ENCODE results near the gene CTSH. TPM values are rescaled to one million over a fixed set of nuclear protein-coding genes. Genes with fewer than 3 reads are reported as not detected.
A peak's percentile ranks its signal among the peaks of the same experiment; 100 is the strongest.

The CTSH gene
- total and polyA plus RNA-seq, 2 of the 13 experiments (the other 11 are each of a cell fraction or from before 2014, with no cell fraction given), result 265 to 653 TPM

DNA sequence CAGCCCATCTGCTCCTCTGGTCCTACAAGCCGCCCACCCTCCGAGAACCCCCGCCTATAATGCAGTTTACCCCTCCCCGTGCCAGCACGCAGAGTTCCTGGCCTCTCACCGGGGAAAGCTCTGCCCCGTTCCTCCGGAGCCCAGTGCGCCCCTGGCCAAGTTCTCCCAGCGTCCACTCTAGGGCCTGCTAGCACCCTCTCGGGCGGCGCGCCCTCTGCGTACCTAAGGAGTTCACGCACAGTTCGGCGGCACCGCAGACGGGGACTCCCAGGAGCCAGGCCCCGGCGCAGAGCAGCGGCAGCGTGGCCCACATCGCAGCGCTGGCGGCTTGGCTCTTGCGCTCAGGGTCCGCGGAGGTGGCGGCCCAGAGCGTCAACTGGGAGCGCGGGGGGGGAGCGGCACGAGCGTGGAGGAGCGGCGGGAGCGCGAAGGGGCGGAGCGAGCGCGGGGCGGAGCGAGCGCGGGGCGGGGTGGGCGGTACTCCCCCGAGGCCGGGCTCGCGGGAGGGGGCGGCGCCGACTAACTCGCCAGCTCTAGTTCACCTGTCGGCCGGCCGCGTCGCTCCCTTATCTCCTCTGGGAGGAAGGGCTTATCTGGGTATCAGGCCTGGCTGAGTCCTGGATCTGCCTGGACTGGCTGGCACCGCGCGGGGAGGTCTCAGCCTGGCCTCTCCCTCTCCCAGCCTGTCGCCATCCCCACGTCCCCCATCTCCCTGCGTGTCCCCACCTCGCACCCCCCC lies at the start of gene CTSH (continued):
- TF ChIP-seq, protein P1, sequence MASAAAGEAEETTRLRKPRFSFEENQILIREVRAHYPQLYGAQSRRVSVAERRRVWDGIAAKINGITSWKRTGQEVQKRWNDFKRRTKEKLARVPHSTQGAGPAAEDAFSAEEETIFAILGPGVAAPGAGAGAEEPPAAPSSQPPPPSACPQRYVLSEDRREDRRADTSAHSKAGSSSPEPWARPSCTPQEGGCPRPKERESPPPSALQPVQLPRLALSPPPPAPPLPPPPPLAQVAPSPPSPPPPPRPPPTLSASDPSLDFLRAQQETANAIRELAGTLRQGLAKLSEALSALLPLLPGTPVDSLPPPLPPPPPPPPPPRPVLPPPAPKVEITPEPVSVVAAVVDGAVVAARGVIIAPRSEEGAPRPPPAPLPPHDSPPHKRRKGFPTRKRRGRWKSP (CRISPR knock-in tag; IDR thresholded peaks at IDR 0.05), result peak; percentile 98
- no peak for TF ChIP-seq ZBTB42 (CRISPR knock-in tag; IDR thresholded peaks at IDR 0.05)
- TF ChIP-seq, protein P2, sequence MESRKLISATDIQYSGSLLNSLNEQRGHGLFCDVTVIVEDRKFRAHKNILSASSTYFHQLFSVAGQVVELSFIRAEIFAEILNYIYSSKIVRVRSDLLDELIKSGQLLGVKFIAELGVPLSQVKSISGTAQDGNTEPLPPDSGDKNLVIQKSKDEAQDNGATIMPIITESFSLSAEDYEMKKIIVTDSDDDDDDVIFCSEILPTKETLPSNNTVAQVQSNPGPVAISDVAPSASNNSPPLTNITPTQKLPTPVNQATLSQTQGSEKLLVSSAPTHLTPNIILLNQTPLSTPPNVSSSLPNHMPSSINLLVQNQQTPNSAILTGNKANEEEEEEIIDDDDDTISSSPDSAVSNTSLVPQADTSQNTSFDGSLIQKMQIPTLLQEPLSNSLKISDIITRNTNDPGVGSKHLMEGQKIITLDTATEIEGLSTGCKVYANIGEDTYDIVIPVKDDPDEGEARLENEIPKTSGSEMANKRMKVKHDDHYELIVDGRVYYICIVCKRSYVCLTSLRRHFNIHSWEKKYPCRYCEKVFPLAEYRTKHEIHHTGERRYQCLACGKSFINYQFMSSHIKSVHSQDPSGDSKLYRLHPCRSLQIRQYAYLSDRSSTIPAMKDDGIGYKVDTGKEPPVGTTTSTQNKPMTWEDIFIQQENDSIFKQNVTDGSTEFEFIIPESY (CRISPR knock-in tag; IDR thresholded peaks at IDR 0.05), result no peak
- peak; percentile 50 for TF ChIP-seq MED1 (CRISPR knock-in tag; IDR thresholded peaks at IDR 0.05)
- 0 out of 2 replicates have a peak, but pooled peaks have one; percentile 39 for TF ChIP-seq ZNF234 (CRISPR knock-in tag; conservative IDR thresholded peaks at IDR 0.05)
- no peak for TF ChIP-seq SIN3B (IDR thresholded peaks at IDR 0.05; ENCODE audit: low read length)
- TF ChIP-seq CENPT (CRISPR knock-in tag; IDR thresholded peaks at IDR 0.05; ENCODE audit: low read depth), result peak; percentile 86; the same call in 1 of the 2 replicates
- TF ChIP-seq FOXA3 (CRISPR knock-in tag; IDR thresholded peaks at IDR 0.05), result no peak
- TF ChIP-seq ZBTB3 (CRISPR knock-in tag; IDR thresholded peaks at IDR 0.05; ENCODE audit: borderline replicate concordance, low read depth), result peak; percentile 68; the same call in 1 of the 2 replicates
- no peak; the same call in 1 of the 2 replicates for TF ChIP-seq ZNF609 (CRISPR knock-in tag; IDR thresholded peaks at IDR 0.05; ENCODE audit: borderline replicate concordance)
- 0 out of 2 replicates have a peak, but pooled peaks have one; percentile 8 for TF ChIP-seq CEBPG (CRISPR knock-in tag; IDR thresholded peaks at IDR 0.05)
- no peak for TF ChIP-seq ZFP90 (CRISPR knock-in tag; IDR thresholded peaks at IDR 0.05; ENCODE audit: borderline replicate concordance)
- TF ChIP-seq ZNF207 (IDR thresholded peaks at IDR 0.05; ENCODE audit: borderline replicate concordance), result no peak
- TF ChIP-seq DR1 (CRISPR knock-in tag; IDR thresholded peaks at IDR 0.05), result no peak
- TF ChIP-seq, protein P3, sequence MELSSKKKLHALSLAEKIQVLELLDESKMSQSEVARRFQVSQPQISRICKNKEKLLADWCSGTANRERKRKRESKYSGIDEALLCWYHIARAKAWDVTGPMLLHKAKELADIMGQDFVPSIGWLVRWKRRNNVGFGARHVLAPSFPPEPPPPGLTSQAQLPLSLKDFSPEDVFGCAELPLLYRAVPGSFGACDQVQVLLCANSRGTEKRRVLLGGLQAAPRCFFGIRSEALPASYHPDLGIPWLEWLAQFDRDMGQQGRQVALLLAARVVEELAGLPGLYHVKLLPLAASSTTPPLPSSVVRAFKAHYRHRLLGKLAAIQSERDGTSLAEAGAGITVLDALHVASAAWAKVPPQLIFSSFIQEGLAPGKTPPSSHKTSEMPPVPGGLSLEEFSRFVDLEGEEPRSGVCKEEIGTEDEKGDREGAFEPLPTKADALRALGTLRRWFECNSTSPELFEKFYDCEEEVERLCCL (CRISPR knock-in tag; IDR thresholded peaks at IDR 0.05; ENCODE audit: borderline replicate concordance), result no peak
- TF ChIP-seq ZNF230 (CRISPR knock-in tag; IDR thresholded peaks at IDR 0.05), result peak; percentile 75; the same call in 1 of the 2 replicates
- TF ChIP-seq ZNF282 (IDR thresholded peaks at IDR 0.05; ENCODE audit: partially characterized antibody), result no peak
- TF ChIP-seq CBX2 (IDR thresholded peaks at IDR 0.05; ENCODE audit: low read depth, low read length), result no peak
- TF ChIP-seq CBX2 (CRISPR knock-in tag; IDR thresholded peaks at IDR 0.05; ENCODE audit: low read depth), result no peak
- TF ChIP-seq HOXA9 (CRISPR knock-in tag; IDR thresholded peaks at IDR 0.05; ENCODE audit: borderline replicate concordance), result peak; percentile 86; the same call in 1 of the 2 replicates
- no peak for TF ChIP-seq TP53 (CRISPR knock-in tag; conservative IDR thresholded peaks at IDR 0.05)
